Left ventricle myocardium inferior (tissue), 1 donor: ENCODE data around the gene FAM171A1. TPM values are rescaled to one million over a fixed set of nuclear protein-coding genes. Genes with fewer than 3 reads are reported as not detected.

ENCODE experiments used
- DNase-seq: peaks from one replicate; pipeline ENCODE4 v3.0.0-alpha.2; 2020
- H3K27ac ChIP-seq: fragments of 200-600 bp; replicated peaks from 2 replicates; pipeline ENCODE4 v1.8.0; 2021
- H3K27me3 ChIP-seq: fragments of 200-600 bp; 2 replicates; pipeline ENCODE4 v1.8.0; 2021; ENCODE audit warnings: low read depth
- H3K36me3 ChIP-seq: fragments of 200-600 bp; 2 replicates; pipeline ENCODE4 v1.8.0; 2021
- H3K4me1 ChIP-seq: fragments of 200-600 bp; 2 replicates; pipeline ENCODE4 v1.8.0; 2021
- H3K4me3 ChIP-seq: fragments of 200-600 bp; 2 replicates; pipeline ENCODE4 v1.8.0; 2021; ENCODE audit warnings: mild to moderate bottlenecking, moderate library complexity
- H3K9me3 ChIP-seq: fragments of 200-600 bp; replicated peaks from 2 replicates; pipeline ENCODE4 v1.8.0; 2021
- intact Hi-C: fragments of 100-400 bp; cut with micrococcal nuclease; formaldehyde crosslinking; loops from one replicate; pipeline ENCODE4 v1.11.0; 2022
- total RNA-seq: library from RNA; stranded (reverse); fragmentation: NEBNext Ultra II Directional; extraction: Animal tissue kit (Norgen Biotek cat#: 25700); gene quantifications from one replicate; pipeline ENCODE4 v1.2.1, GENCODE V29; 2021
- TF ChIP-seq, protein P1 (sequence below): fragments of 200-600 bp; IDR thresholded peaks from 2 replicates; pipeline ENCODE4 v1.8.0; 2021; ENCODE audit warnings: antibody characterized with exemption, mild to moderate bottlenecking, borderline replicate concordance
- donor health status: DM: no; HTN: yes; CAD: no; lungs with severe emphysema.

Gene FAM171A1
- total RNA-seq, 1 donor from 2014 or later: 8.3 TPM

DNA sequence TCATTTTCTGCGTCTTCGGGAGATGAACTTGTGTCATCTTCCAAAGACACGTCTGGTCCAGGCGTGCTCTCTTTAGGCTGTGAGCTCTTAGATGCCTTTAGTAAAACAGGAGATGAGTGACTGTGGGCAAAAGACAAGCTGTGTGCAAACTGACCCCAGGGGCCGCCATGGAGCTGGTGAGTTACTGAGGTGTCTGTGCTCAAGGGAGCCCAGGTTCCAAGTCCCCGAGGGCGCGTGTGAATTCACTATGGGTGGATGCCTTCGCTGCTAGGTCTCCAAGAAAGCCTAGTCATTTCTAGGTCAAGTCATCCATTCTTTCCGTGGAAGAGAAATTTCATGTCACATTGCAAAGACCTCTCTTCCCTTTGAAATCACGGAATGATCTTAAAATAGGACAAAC lies 118.7 kb downstream of the FAM171A1 start:
- peaks cover 24% of the 10 kb centered on the region for H3K4me1 ChIP-seq
- DNase-seq: no peak
- H3K27me3 ChIP-seq: no peaks in the 10 kb centered on the region
- intact Hi-C loops: no loop called here
- no peaks in the 10 kb centered on the region for H3K9me3 ChIP-seq
- peaks cover 10% of the 10 kb centered on the region for H3K36me3 ChIP-seq
- TF ChIP-seq, protein P1, sequence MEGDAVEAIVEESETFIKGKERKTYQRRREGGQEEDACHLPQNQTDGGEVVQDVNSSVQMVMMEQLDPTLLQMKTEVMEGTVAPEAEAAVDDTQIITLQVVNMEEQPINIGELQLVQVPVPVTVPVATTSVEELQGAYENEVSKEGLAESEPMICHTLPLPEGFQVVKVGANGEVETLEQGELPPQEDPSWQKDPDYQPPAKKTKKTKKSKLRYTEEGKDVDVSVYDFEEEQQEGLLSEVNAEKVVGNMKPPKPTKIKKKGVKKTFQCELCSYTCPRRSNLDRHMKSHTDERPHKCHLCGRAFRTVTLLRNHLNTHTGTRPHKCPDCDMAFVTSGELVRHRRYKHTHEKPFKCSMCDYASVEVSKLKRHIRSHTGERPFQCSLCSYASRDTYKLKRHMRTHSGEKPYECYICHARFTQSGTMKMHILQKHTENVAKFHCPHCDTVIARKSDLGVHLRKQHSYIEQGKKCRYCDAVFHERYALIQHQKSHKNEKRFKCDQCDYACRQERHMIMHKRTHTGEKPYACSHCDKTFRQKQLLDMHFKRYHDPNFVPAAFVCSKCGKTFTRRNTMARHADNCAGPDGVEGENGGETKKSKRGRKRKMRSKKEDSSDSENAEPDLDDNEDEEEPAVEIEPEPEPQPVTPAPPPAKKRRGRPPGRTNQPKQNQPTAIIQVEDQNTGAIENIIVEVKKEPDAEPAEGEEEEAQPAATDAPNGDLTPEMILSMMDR: no peak
- no peak overlapping the region for H3K27ac ChIP-seq
- H3K4me3 ChIP-seq: no peak overlapping the region

DNA sequence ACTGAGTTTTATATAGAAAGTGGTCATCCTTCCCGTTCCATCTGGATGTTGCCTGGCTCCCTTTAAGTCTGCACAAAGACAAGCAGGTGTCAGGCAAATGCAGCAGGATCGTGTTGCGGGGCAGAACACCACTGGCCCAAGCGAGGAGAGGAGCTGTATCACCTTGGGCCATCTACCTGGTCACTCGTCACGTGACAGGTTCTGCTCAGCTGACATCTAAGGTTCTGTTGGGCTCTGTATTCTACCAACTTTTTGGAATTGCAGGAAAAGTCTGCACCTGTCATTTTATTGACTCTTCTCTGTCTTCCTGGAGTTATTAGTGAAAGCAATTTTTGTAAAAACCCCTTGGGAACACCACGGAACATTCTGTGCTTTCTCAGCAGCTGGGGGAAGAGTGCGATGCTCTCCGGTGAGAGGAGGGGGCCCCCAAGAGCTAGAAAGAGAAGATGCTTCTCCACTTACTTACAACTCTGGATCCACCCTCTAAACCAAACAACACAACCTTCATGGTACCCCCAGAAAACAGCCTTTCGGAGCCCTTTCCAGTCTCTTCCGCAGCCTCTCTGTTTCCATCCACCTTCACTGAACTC lies 119.2 kb downstream of the FAM171A1 start:
- peaks cover 16% of the 10 kb centered on the region for H3K36me3 ChIP-seq
- intact Hi-C loops: no loop called here
- no peaks in the 10 kb centered on the region for H3K9me3 ChIP-seq
- DNase-seq: no peak
- H3K27me3 ChIP-seq: no peaks in the 10 kb centered on the region
- H3K4me1 ChIP-seq: peaks cover 24% of the 10 kb centered on the region
- TF ChIP-seq, protein P1: no peak
- H3K4me3 ChIP-seq: no peak overlapping the region
- no peak overlapping the region for H3K27ac ChIP-seq

DNA sequence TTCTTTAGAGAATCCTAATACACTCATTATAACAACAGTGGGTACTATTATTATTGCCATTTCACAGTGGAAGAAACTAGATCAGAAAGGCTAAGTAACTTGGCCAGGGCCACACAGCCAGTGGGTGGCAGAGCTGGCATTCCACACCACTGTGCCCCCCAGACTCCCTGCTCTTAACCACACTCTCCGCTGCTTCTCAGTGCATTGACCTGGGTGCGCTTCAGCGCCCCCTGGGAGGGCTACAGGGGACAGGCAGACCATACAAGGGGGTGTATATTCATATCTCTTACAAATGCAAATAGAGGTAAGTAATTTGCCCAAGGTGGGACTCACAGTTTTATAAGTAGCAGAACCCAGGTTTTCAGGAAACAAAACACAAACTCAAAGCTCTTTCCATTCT lies 125.6 kb downstream of the FAM171A1 start:
- DNase-seq: no peak
- TF ChIP-seq, protein P1: peak; percentile 29
- H3K4me1 ChIP-seq: no peaks in the 10 kb centered on the region
- peaks cover 24% of the 10 kb centered on the region for H3K36me3 ChIP-seq
- H3K27ac ChIP-seq: no peak overlapping the region
- intact Hi-C loops: no loop called here
- H3K27me3 ChIP-seq: no peaks in the 10 kb centered on the region
- peaks cover 4% of the 10 kb centered on the region for H3K9me3 ChIP-seq
- no peak overlapping the region for H3K4me3 ChIP-seq

DNA sequence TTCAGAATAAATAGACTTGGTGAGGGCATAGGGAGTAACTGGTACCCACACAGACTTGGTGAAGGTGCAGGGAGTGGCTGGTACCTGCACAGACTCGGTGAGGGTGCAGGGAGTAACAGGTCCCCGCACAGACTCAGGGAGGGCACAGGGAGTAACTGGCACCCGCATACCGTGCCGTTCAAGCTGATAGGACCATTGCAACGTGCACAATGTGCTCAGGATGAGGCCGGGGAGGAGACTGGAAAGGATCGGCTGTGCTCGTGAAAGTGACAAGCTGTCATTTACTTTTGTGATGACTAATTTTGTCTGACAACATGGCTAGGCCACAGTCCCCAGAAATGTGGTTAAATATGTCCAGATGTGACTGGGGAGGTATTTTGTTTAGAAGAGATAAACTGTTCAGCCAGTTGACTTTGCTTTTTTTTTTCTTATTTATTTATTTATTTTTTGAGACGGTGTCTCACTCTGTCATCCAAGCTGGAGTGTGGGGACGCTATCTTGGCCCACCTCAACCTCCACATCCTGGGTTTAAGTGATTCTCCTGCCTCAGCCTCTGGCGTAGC lies 126.4 kb downstream of the FAM171A1 start:
- Histone ChIP-seq H3K9me3 (peaks cover 4% of the 10 kb centered on the region), H3K4me3 (no peak overlapping the region), H3K27me3 (no peaks in the 10 kb centered on the region), H3K27ac (no peak overlapping the region), H3K36me3 (peaks cover 24% of the 10 kb centered on the region), H3K4me1 (no peaks in the 10 kb centered on the region)
- TF ChIP-seq, protein P1: no peak
- DNase-seq: no peak
- intact Hi-C loops: no loop called here

GRCh38 chr10:15242261-15242840 lies 128.7 kb downstream of the FAM171A1 start:
- intact Hi-C loops: no loop called here
- H3K4me1 ChIP-seq: peaks cover 15% of the 10 kb centered on the region
- H3K27me3 ChIP-seq: no peaks in the 10 kb centered on the region
- TF ChIP-seq, protein P1: no peak
- no peak overlapping the region for H3K27ac ChIP-seq
- peaks cover 13% of the 10 kb centered on the region for H3K36me3 ChIP-seq
- H3K9me3 ChIP-seq: peaks cover 4% of the 10 kb centered on the region
- DNase-seq: no peak
- no peak overlapping the region for H3K4me3 ChIP-seq
